K562 (cell line): Measurements from ENCODE around the gene LRRC7. TPM values are rescaled to one million over a fixed set of nuclear protein-coding genes. Genes with fewer than 3 reads are reported as not detected.

Source experiments
- BRD4 ChIP-seq: fragments of 200-600 bp; sonication (generic); IDR thresholded peaks from 2 replicates; pipeline ENCODE4 v1.6.1; 2017; ENCODE audit warnings: inconsistent platforms
- CREB3L1 ChIP-seq: fragments of 450-650 bp; IDR thresholded peaks from 2 replicates; pipeline ENCODE4 v1.6.1; 2014; ENCODE audit warnings: low read depth, mild to moderate bottlenecking, moderate library complexity, borderline replicate concordance
- CREBBP ChIP-seq: IDR thresholded peaks from one replicate; pipeline ENCODE4 v1.6.1; 2012; ENCODE audit warnings: low read depth, mild to moderate bottlenecking, control low read depth, inconsistent platforms, low read length
- EGR1 ChIP-seq: fragments of 450-650 bp; conservative IDR thresholded peaks from 2 replicates; pipeline ENCODE4 v1.6.1; 2017; ENCODE audit warnings: mild to moderate bottlenecking
- GTF2A2 ChIP-seq: IDR thresholded peaks from 2 replicates; pipeline ENCODE4 v1.6.1; 2016; ENCODE audit warnings: mild to moderate bottlenecking, missing genetic modification characterization, missing compliant biosample characterization
- KHSRP ChIP-seq: fragments of 450-650 bp; IDR thresholded peaks from 2 replicates; pipeline ENCODE4 v1.6.1; 2017
- MAFF ChIP-seq: IDR thresholded peaks from 2 replicates; pipeline ENCODE4 v1.6.1; 2012; ENCODE audit warnings: low read length, improper control_type of control experiment
- NR4A1 ChIP-seq, 2 experiments: fragments of 250-450 bp in 1 of 2; fragments of 450-650 bp in 1 of 2; sonication (Bioruptor Pico) in 1 of 2; IDR thresholded peaks; 2 replicates each; pipeline versions ENCODE4 v1.4.0 to v1.6.1; 2016 to 2020; ENCODE audit warnings: mild to moderate bottlenecking in 2 of 2, missing compliant biosample characterization in 1 of 2, missing genetic modification characterization in 1 of 2, moderate library complexity in 1 of 2
- PCBP2 ChIP-seq: fragments of 200-400 bp; formaldehyde crosslinking; IDR thresholded peaks from 2 replicates; pipeline ENCODE4 v1.6.1; 2018; ENCODE audit warnings: low read length, low read depth, mild to moderate bottlenecking, moderate library complexity; ENCODE audit not compliant: poor library complexity, severe bottlenecking
- PTTG1 ChIP-seq: fragments of 450-650 bp; IDR thresholded peaks from 2 replicates; pipeline ENCODE4 v1.6.1; 2016; ENCODE audit warnings: low read depth, mild to moderate bottlenecking, missing genetic modification characterization, missing compliant biosample characterization
- SFPQ ChIP-seq: fragments of 200-400 bp; formaldehyde crosslinking; IDR thresholded peaks from 2 replicates; pipeline ENCODE4 v1.6.1; 2017; ENCODE audit warnings: mild to moderate bottlenecking, low read depth, low read length, moderate library complexity
- SMAD3 ChIP-seq: fragments of 450-650 bp; formaldehyde crosslinking; conservative IDR thresholded peaks from 2 replicates; pipeline ENCODE4 v1.4.0; 2020; ENCODE audit warnings: mild to moderate bottlenecking
- SUPT5H ChIP-seq: fragments of 450-650 bp; IDR thresholded peaks from 2 replicates; pipeline ENCODE4 v1.6.1; 2016
- ZBTB9 ChIP-seq: fragments of 450-650 bp; formaldehyde crosslinking; IDR thresholded peaks from 2 replicates; pipeline ENCODE4 v1.4.0; 2020; ENCODE audit warnings: mild to moderate bottlenecking, moderate library complexity
- ZKSCAN1 ChIP-seq: fragments of 150-350 bp; IDR thresholded peaks from 2 replicates; pipeline ENCODE4 v1.6.1; 2016; ENCODE audit warnings: low read depth, low read length
- ZMIZ1 ChIP-seq, 2 experiments: fragments of 150-350 bp in 1 of 2; IDR thresholded peaks; 2 replicates each; pipeline ENCODE4 v1.6.1; 2012 to 2016; ENCODE audit warnings: low read depth in 2 of 2, low read length in 2 of 2, mild to moderate bottlenecking in 1 of 2, moderate library complexity in 1 of 2
- ZNF512 ChIP-seq: IDR thresholded peaks from 2 replicates; pipeline ENCODE4 v1.6.1; 2016; ENCODE audit warnings: missing genetic modification characterization, missing compliant biosample characterization
- ZNF586 ChIP-seq: fragments of 450-650 bp; formaldehyde crosslinking; conservative IDR thresholded peaks from 2 replicates; pipeline ENCODE4 v1.4.0; 2020; ENCODE audit warnings: mild to moderate bottlenecking, moderate library complexity
- ZNF644 ChIP-seq: fragments of 200-800 bp; sonication (Bioruptor generic); IDR thresholded peaks from 2 replicates; pipeline ENCODE4 v1.6.1; 2016; ENCODE audit warnings: low read depth, missing genetic modification characterization, missing compliant biosample characterization
- polyA plus RNA-seq, 8 experiments: library from polyadenylated mRNA; depleted of rRNA in 4 of 8; stranded (reverse) in 5 of 8; unstranded in 3 of 8; fragments of >200 nt; fragmentation: Nextera tagmentation in 2 of 8; fragmentation: Illumina TruSeq in 1 of 8; extraction: Ambion mirVana in 2 of 8; extraction: Trizol in 1 of 8; gene quantifications; 2 replicates each; pipeline versions ENCODE4 v1.2.1 to v1.2.3, GENCODE V29; 2011 to 2014; ENCODE audit warnings: inconsistent platforms in 1 of 8, missing spikeins in 1 of 8
- total RNA-seq, 7 experiments: library from RNA; depleted of rRNA in 6 of 7; stranded (reverse); fragments of >200 nt in 6 of 7; fragmentation: Illumina TruSeq in 2 of 7; extraction: Trizol in 2 of 7; gene quantifications; 2 replicates each; pipeline versions ENCODE4 v1.2.1 to v1.2.3, GENCODE V29; 2011 to 2021; ENCODE audit warnings: low replicate concordance in 1 of 7

LRRC7 gene
- total and polyA plus RNA-seq, 9 of the 15 experiments (the other 6 are each of a cell fraction or from before 2014, with no cell fraction given), result 0.09 to 0.94 (median 0.49) TPM

- no peak for TF ChIP-seq ZKSCAN1
- TF ChIP-seq CREB3L1, result no peak
- no peak for TF ChIP-seq SMAD3
- no peak for TF ChIP-seq GTF2A2 (tag)
- TF ChIP-seq BRD4, result no peak
- no peak for TF ChIP-seq ZBTB9 (CRISPR knock-in tag)
- no peak for TF ChIP-seq EGR1
- TF ChIP-seq PCBP2, result no peak
- no peak for TF ChIP-seq KHSRP
- no peak for TF ChIP-seq NR4A1 (CRISPR knock-in tag; IDR thresholded peaks at IDR 0.05)
- no peak for TF ChIP-seq NR4A1 (tag; IDR thresholded peaks at IDR 0.05)
- no peak for TF ChIP-seq SFPQ
- TF ChIP-seq ZNF512 (tag), result no peak
- TF ChIP-seq MAFF, result peak; percentile 60
- TF ChIP-seq ZNF586, result no peak
- TF ChIP-seq PTTG1, result no peak
- no peak for TF ChIP-seq SUPT5H
- TF ChIP-seq ZMIZ1 (IDR thresholded peaks at IDR 0.05; ENCODE audit: low read depth in 2 of 2, low read length in 2 of 2), result no peak
- TF ChIP-seq ZNF644 (tag), result no peak
- TF ChIP-seq CREBBP, result no peak
Observed at GRCh38 chr1:69992594-69992993, 424.9 kb downstream of the LRRC7 start (continued).
